Measurements from ENCODE around the gene GTF3C4.

GTF3C4 gene

DNA sequence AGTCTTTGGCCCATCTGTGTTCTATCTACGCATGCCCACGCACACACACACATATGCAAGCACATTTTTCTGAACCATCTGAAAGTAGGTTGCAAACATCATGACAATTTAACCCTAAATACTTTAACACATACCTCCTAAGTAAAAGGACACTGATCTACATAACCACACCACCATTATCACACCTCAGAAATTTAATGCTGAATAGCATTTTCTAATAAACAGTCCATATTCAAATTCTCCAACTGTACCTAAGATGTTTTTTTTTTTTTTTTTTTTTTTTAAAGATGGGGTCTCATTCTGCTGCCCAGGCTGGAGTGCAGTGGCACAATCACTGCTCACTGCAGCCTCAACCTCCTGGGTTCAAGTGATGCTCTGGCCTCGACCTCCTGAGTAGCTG is 35.9 kb upstream of the GTF3C4 start:
- Histone ChIP-seq H3K36me3 (ENCODE audit: insufficient read depth, low read length) (peaks cover 57% of the 10 kb centered on the region), H3K27me3 (ENCODE audit: insufficient read depth, low read length) (no peaks in the 10 kb centered on the region), H3K27ac (ENCODE audit: low read depth, low read length) (no peak overlapping the region), H3K9ac (ENCODE audit: low read depth, low read length) (no peak overlapping the region), H3K4me3 (ENCODE audit: low read length) (no peak overlapping the region), H3K9me3 (ENCODE audit: insufficient read depth, low read depth, low read length) (no peaks in the 10 kb centered on the region), H3K4me1 (ENCODE audit: insufficient read depth, low read length) (no peaks in the 10 kb centered on the region)
- 93% methylated on average over 3 of the region's 3 CpGs for WGBS

DNA sequence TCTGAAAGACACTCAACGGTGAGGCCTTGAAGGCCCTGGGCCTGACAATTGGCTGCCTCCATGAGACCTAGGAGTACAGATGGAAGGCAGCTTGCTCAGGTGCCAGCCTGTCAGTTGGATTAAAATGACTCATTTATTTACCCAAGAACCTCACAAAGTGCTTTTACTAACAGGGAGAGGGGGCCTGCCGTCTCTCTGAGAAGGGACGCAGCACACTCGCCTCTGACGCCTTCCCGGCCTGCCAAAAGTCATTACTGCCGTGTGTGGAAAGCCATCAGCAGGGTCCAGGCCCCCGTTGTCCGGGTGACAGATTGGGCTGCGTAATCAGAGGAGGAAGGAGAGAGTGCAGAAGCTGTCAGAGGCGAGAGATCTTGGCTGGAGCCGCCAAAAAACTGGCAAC is 32.9 kb upstream of the GTF3C4 start:
- Histone ChIP-seq H3K27ac (ENCODE audit: low read depth, low read length) (no peak overlapping the region), H3K4me3 (ENCODE audit: low read length) (no peak overlapping the region), H3K27me3 (ENCODE audit: insufficient read depth, low read length) (no peaks in the 10 kb centered on the region), H3K9me3 (ENCODE audit: insufficient read depth, low read depth, low read length) (no peaks in the 10 kb centered on the region), H3K9ac (ENCODE audit: low read depth, low read length) (no peak overlapping the region), H3K36me3 (ENCODE audit: insufficient read depth, low read length) (peaks cover 60% of the 10 kb centered on the region), H3K4me1 (ENCODE audit: insufficient read depth, low read length) (no peaks in the 10 kb centered on the region)
- WGBS = 93% methylated on average over 12 of the region's 12 CpGs

- Histone ChIP-seq H3K27me3 (ENCODE audit: insufficient read depth, low read length) (no peaks in the 10 kb centered on the region), H3K27ac (ENCODE audit: low read depth, low read length) (no peak overlapping the region), H3K9me3 (ENCODE audit: insufficient read depth, low read depth, low read length) (no peaks in the 10 kb centered on the region), H3K9ac (ENCODE audit: low read depth, low read length) (no peak overlapping the region), H3K4me3 (ENCODE audit: low read length) (no peak overlapping the region), H3K4me1 (ENCODE audit: insufficient read depth, low read length) (no peaks in the 10 kb centered on the region), H3K36me3 (ENCODE audit: insufficient read depth, low read length) (peaks cover 64% of the 10 kb centered on the region)
- WGBS = 95% methylated on average over 12 of the region's 12 CpGs
These were observed 32.5 kb upstream of the GTF3C4 start for GRCh38 chr9:132637801-132638200.

- H3K9ac ChIP-seq (ENCODE audit: low read depth, low read length) = no peak overlapping the region
- no peak overlapping the region for H3K4me3 ChIP-seq (ENCODE audit: low read length)
- H3K9me3 ChIP-seq (ENCODE audit: insufficient read depth, low read depth, low read length) = no peaks in the 10 kb centered on the region
- no peaks in the 10 kb centered on the region for H3K27me3 ChIP-seq (ENCODE audit: insufficient read depth, low read length)
- H3K36me3 ChIP-seq (ENCODE audit: insufficient read depth, low read length) = peaks cover 69% of the 10 kb centered on the region
- H3K27ac ChIP-seq (ENCODE audit: low read depth, low read length) = no peak overlapping the region
- 98% methylated on average over 5 of the region's 5 CpGs for WGBS
- H3K4me1 ChIP-seq (ENCODE audit: insufficient read depth, low read length) = no peaks in the 10 kb centered on the region
These were observed 32.0 kb upstream of the GTF3C4 start for GRCh38 chr9:132638240-132638639.

- Histone ChIP-seq H3K4me1 (ENCODE audit: insufficient read depth, low read length) (no peaks in the 10 kb centered on the region), H3K36me3 (ENCODE audit: insufficient read depth, low read length) (peaks cover 80% of the 10 kb centered on the region), H3K9ac (ENCODE audit: low read depth, low read length) (no peak overlapping the region), H3K27me3 (ENCODE audit: insufficient read depth, low read length) (no peaks in the 10 kb centered on the region), H3K9me3 (ENCODE audit: insufficient read depth, low read depth, low read length) (no peaks in the 10 kb centered on the region), H3K27ac (ENCODE audit: low read depth, low read length) (no peak overlapping the region), H3K4me3 (ENCODE audit: low read length) (no peak overlapping the region)
- 94% methylated on average over 5 of the region's 5 CpGs for WGBS
These were observed 30.9 kb upstream of the GTF3C4 start for GRCh38 chr9:132639322-132639721.

GRCh38 chr9:132641216-132641615 is 29.0 kb upstream of the GTF3C4 start:
- Histone ChIP-seq H3K27me3 (ENCODE audit: insufficient read depth, low read length) (no peaks in the 10 kb centered on the region), H3K4me1 (ENCODE audit: insufficient read depth, low read length) (no peaks in the 10 kb centered on the region), H3K27ac (ENCODE audit: low read depth, low read length) (no peak overlapping the region), H3K9ac (ENCODE audit: low read depth, low read length) (no peak overlapping the region), H3K4me3 (ENCODE audit: low read length) (no peak overlapping the region), H3K9me3 (ENCODE audit: insufficient read depth, low read depth, low read length) (no peaks in the 10 kb centered on the region), H3K36me3 (ENCODE audit: insufficient read depth, low read length) (peaks cover 95% of the 10 kb centered on the region)
- WGBS = 91% methylated on average over 4 of the region's 4 CpGs

DNA sequence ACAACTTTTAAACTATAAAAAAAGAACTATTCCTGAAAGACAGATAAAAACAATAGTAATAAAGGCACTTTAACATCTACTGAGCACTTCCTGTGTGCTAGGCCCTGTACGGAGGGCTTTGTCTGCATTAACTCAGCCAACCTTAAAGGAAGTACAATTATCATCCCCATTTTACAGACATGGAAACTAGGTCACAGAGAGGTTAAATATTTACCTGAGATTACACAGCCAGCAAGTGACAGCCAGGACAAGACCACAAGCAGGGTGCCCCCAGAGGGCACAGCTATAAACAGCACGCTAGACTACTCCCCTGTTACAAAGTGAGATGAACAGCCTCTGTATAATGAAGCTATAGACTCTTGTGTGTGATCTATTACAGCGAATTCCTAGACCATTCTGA is 26.0 kb upstream of the GTF3C4 start:
- H3K4me1 ChIP-seq (ENCODE audit: insufficient read depth, low read length) = no peaks in the 10 kb centered on the region
- 91% methylated on average over 3 of the region's 3 CpGs for WGBS
- H3K27me3 ChIP-seq (ENCODE audit: insufficient read depth, low read length) = no peaks in the 10 kb centered on the region
- H3K36me3 ChIP-seq (ENCODE audit: insufficient read depth, low read length) = peaks cover 98% of the 10 kb centered on the region
- H3K9ac ChIP-seq (ENCODE audit: low read depth, low read length) = no peak overlapping the region
- H3K9me3 ChIP-seq (ENCODE audit: insufficient read depth, low read depth, low read length) = no peaks in the 10 kb centered on the region
- H3K27ac ChIP-seq (ENCODE audit: low read depth, low read length) = no peak overlapping the region
- H3K4me3 ChIP-seq (ENCODE audit: low read length) = no peak overlapping the region

DNA sequence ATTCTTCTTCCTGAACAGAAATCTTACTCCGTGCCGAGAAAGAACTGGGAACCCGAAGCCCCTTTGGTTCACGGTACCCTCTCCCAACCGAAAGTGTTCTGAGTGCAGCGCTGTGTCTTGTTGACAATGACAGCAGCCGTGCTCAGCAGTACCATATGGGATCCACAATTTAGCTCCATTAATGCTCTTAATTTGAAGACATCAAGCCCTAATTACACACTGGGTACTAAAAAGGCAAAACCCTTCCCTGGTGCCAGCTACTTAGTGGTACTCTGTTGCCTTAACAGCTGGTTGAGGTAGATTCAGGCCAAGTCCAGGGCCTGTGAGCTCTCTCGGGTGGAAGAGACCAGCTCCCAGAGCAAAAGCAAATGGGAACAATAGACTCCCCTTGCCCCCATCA is 25.0 kb upstream of the GTF3C4 start:
- Histone ChIP-seq H3K27ac (ENCODE audit: low read depth, low read length) (no peak overlapping the region), H3K4me1 (ENCODE audit: insufficient read depth, low read length) (no peaks in the 10 kb centered on the region), H3K27me3 (ENCODE audit: insufficient read depth, low read length) (no peaks in the 10 kb centered on the region), H3K9me3 (ENCODE audit: insufficient read depth, low read depth, low read length) (no peaks in the 10 kb centered on the region), H3K36me3 (ENCODE audit: insufficient read depth, low read length) (peaks cover 99% of the 10 kb centered on the region), H3K9ac (ENCODE audit: low read depth, low read length) (no peak overlapping the region), H3K4me3 (ENCODE audit: low read length) (no peak overlapping the region)
- 97% methylated on average over 8 of the region's 8 CpGs for WGBS

GRCh38 chr9:132645711-132646110 is 24.6 kb upstream of the GTF3C4 start:
- no peaks in the 10 kb centered on the region for H3K4me1 ChIP-seq (ENCODE audit: insufficient read depth, low read length)
- no peak overlapping the region for H3K4me3 ChIP-seq (ENCODE audit: low read length)
- H3K36me3 ChIP-seq (ENCODE audit: insufficient read depth, low read length) = peaks cover 99% of the 10 kb centered on the region
- no peak overlapping the region for H3K9ac ChIP-seq (ENCODE audit: low read depth, low read length)
- no peaks in the 10 kb centered on the region for H3K27me3 ChIP-seq (ENCODE audit: insufficient read depth, low read length)
- 95% methylated on average over 15 of the region's 15 CpGs for WGBS
- no peaks in the 10 kb centered on the region for H3K9me3 ChIP-seq (ENCODE audit: insufficient read depth, low read depth, low read length)
- no peak overlapping the region for H3K27ac ChIP-seq (ENCODE audit: low read depth, low read length)

DNA sequence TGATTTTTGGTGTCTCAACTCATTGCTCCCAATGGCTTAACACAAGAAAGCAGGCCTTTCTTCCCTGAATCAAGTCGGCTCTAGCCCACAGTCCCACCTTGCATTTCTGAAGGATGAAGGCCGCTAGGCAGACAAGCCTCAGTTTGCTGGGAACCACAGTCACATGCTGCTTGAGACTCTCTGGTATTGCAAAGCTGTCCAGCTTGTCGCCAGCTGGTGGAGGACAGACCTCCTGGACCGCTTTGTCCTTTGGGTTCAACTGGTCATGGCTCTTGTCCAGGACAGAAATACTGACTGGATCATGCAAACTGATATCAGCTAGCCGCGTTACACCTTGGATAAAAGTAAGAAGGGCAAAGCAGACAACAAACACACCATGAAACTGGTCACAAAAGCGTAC is 23.5 kb upstream of the GTF3C4 start:
- WGBS = 94% methylated on average over 7 of the region's 7 CpGs
- Histone ChIP-seq H3K27ac (ENCODE audit: low read depth, low read length) (no peak overlapping the region), H3K9me3 (ENCODE audit: insufficient read depth, low read depth, low read length) (no peaks in the 10 kb centered on the region), H3K27me3 (ENCODE audit: insufficient read depth, low read length) (no peaks in the 10 kb centered on the region), H3K36me3 (ENCODE audit: insufficient read depth, low read length) (peaks cover 99% of the 10 kb centered on the region), H3K9ac (ENCODE audit: low read depth, low read length) (no peak overlapping the region), H3K4me3 (ENCODE audit: low read length) (no peak overlapping the region), H3K4me1 (ENCODE audit: insufficient read depth, low read length) (no peaks in the 10 kb centered on the region)

DNA sequence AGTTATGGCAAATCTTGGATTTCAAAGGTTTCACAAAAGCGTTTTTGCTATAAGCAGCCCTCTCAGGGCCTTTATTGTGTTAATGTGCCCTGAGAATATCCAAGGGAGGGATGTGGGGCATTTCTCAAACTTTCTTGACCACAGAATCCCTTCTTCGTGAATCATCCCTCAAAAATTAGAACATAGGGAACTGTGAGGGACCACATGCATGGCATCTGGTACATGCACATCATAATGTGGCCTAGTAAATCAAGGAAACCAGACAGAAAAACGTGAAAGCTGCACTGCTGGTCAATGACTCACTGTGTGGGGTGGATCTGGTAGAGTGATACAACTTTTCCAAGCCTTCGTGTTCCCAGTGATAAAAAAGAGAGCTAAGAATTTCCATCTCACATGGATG is 22.9 kb upstream of the GTF3C4 start:
- 88% methylated on average over 4 of the region's 4 CpGs for WGBS
- H3K4me1 ChIP-seq (ENCODE audit: insufficient read depth, low read length) = no peaks in the 10 kb centered on the region
- no peaks in the 10 kb centered on the region for H3K9me3 ChIP-seq (ENCODE audit: insufficient read depth, low read depth, low read length)
- no peak overlapping the region for H3K27ac ChIP-seq (ENCODE audit: low read depth, low read length)
- H3K36me3 ChIP-seq (ENCODE audit: insufficient read depth, low read length) = peaks cover 100% of the 10 kb centered on the region
- no peaks in the 10 kb centered on the region for H3K27me3 ChIP-seq (ENCODE audit: insufficient read depth, low read length)
- no peak overlapping the region for H3K9ac ChIP-seq (ENCODE audit: low read depth, low read length)
- H3K4me3 ChIP-seq (ENCODE audit: low read length) = no peak overlapping the region

DNA sequence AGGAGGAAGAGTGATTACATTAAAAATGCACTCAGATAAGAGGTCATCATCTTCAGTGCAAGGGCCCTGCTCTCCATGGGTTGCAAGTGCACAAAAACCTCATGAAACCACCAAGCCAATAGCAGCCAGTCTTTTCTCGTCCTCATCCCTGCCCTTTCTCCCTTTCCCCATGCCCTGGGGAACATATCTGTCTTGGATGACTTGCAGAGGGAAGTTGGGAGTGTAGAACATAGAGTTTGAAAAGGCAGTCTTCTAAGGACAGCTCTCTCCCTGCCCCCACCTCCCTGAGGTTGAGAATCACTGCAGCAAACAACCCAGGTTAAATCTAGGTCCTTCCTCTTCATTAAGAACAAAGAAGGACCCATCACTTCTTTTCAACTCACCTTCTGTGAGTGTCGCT is 22.5 kb upstream of the GTF3C4 start:
- Histone ChIP-seq H3K4me1 (ENCODE audit: insufficient read depth, low read length) (no peaks in the 10 kb centered on the region), H3K27me3 (ENCODE audit: insufficient read depth, low read length) (no peaks in the 10 kb centered on the region), H3K4me3 (ENCODE audit: low read length) (no peak overlapping the region), H3K27ac (ENCODE audit: low read depth, low read length) (no peak overlapping the region), H3K36me3 (ENCODE audit: insufficient read depth, low read length) (peaks cover 100% of the 10 kb centered on the region), H3K9me3 (ENCODE audit: insufficient read depth, low read depth, low read length) (no peaks in the 10 kb centered on the region), H3K9ac (ENCODE audit: low read depth, low read length) (no peak overlapping the region)
- WGBS = 100% methylated on average over 2 of the region's 2 CpGs
